SW480 (cell line): ENCODE measurements around the gene LPGAT1.
"Not testable (repeated sequence)": the region's sequence is repeated elsewhere in the genome, so short reads cannot be mapped to it uniquely, and the experiment has no call there.

ENCODE experiments used
- DNase-seq: peaks from one replicate; pipeline ENCODE4 v3.0.0-alpha.2; 2016; ENCODE audit warnings: low spot score

The LPGAT1 gene

DNA sequence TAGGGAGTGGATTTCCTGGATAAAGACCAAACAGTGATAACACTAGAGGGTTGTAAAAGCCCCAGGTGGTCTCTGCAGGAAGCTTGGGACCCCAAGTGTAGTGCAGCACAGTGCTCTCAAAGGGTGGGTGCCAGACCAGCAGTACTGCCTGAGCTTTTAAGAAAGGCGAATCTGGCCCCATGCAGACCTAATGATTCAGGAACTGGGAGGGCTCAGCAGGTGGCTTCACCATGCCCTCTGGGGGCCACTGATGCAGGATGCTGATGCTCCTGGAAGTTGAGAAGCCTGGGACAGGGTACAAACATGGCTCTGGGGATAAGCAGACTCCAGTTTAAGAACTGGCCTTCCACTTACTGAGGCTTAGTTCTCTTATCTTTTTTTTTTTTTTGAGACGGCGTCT is 126.0 kb downstream of the LPGAT1 start:
- no peak for DNase-seq

DNA sequence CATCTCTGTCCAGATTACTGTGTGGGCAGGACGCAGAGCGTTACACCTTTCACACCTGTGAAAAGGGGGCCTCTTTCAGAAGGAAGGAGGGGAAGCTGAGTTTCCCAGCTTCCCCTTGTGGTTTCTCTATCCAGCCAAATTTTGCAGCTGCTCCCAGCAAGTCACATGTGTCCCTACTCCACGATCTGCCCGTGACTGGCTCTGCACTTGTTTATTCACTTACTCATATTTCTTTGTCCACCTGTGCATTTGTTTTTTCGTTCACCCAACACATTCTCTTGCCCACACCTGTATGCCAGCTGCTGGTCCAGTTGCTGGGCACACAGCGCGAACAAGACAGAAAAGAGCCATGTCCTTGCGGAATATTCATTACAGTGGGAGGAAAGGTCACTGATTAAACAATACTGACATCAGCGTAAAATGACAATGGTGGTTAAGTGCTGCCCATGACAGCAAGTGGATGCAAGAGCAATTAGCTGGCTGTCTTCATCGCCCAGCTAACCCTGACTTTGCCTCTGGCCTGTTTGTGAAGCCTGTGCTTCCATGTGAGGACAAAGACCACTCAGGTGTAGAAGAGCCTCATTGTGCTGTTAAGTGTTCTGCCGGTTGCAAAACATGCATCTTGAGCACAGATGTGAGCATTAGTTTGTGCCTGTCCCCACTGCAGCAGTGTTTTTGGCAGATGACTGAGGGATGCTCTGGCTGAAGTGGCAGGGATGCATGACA is 126.6 kb downstream of the LPGAT1 start:
- DNase-seq, result peak; percentile 18

DNA sequence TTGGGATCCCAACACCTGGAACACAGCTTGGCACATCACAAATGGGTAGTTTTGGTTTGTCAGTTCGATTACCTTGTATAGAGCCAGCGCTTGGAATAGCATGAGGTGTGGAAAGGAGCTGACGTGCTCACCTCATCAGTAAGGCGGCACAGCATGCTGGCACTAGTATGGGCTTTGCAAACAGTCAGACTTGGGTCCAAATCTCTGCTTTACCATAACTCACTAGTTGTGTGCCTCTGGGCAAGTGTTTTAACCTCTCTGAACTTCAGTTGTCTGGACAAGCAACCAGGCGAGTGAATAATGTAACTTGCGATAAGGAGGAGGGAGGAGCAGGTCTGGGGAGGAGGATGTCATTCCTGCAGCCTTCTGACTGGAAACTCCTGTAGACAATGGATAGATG is 128.8 kb downstream of the LPGAT1 start:
- DNase-seq, result no peak

DNA sequence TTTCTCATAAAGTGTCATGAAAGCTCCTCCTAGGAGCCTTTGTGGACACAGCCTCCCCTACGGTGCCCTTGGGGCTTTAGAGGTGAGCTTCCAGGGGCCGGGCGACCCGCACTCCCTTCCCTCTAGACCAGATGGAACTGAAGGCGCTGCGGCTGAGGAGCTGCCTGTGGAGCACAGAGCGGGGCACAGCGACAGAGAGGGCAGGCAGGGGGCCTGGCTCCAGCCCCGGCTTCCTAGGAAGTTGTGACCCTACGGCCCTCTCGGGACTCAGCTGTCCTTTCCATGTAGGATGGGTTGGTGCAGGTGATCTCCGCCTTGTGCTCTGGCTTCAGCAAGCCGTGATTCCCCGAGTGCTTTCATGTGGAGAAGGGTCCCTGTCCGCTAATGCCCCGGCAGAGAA is 131.5 kb downstream of the LPGAT1 start:
- no peak for DNase-seq

DNA sequence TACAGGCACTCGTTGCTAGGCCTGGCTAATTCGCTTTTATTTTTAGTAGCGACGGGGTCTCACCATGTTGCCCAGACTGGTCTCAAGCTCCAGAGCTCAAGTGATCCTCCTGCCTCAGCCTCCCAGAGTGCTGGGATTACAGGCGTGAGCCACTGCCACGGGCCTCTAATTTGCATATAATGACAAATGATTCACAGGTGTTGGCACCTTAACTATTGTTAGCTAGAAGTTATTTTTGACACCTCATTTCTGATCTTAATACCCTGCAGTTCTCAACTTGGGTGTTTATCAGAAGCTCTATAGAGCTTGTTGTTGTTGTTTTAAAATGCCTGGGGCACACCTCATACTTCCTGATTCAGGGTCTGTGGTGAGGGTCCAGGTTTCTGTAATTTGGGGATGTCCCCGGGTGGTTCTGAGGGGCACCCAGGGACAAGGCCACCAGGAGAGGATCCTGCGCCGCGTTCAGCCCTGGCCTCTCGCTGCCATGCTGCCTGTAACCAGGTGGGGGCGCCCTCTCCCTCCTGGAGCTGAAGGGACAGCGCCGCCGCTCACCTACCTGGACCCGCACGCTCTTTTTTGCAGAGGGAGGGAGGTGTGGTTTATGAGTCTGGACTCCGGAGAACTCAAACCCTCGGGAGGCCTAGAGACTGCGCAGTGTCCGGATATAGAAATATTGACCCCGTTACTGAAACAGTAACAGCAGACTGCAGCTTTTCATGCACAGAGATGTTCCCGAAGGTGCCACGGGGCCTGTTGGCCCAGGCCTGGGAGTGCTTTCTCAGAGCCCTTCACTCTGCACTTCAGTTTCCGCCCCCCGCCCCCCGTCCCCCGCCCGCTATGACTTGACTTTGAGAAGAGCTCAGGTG is 132.2 kb downstream of the LPGAT1 start:
- DNase-seq, result peak; percentile 61

DNA sequence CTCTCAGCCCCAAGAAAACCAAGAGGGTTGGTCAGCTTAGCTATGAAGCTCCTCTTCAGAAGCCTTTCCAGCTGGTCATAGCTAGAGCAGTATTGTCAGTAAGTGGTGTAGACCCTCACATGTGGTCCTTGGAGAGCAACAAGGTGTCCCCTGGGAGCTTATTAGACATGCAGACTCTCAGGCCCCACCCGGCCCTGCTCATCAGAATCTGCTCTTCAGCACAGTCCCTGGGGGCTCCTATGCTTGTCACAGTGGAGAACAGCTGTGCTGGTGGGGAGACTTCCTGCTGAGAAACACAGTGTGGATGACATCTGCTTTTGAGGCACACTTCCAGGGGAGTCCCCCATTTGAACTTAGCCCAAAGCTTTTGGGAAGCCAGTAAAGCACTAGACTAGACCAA is 133.2 kb downstream of the LPGAT1 start:
- DNase-seq, result no peak

DNA sequence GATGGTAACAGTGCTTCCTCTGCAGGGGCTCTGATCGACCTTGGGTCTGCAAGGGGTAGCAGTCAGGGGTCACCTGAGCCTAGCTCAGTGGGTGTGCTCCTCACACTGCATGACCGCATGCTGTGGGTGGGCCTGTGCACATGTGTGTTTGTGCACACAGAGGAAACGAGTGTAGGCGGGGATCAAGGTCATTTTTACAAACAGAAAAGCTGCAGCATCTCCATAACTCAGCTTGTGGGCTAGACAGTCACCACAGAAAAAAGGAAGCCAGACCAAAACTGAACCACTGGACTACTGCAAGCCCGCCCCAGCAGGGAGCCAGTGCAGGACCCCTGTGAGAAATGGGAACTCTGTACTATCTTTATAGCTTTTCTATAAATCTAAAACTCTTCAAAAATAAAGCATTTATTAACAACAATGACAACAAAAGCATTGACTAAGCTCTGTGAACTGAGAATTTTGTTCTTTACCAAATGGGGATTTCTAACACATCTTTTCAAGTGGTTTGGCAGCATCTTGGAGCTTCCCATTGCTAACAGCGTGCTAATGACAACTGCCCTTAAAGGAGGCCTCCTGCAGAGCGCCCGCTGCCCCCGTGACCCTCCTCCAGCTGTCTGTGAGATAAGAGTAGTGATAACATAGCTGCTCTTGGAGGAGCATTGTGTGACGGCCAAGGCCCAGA is 135.3 kb downstream of the LPGAT1 start:
- no peak for DNase-seq

DNA sequence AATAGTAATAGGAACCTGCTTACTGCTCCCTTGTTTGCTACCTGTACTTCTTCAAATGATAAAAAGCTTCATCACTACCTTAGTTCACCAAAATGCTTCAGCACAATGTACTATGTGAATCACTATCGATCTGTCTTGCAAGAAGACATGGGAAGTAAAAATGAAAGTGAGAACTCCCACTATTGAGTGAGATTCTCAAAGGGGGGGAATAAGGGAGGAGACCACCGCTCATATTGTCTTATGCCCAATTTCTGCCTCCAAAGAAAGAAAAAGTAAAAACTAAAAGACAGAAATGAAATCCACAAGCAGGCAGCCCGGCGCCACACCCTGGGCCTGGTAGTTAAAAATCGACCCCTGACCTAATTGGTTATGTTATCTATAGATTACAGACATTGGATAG is 136.7 kb downstream of the LPGAT1 start:
- DNase-seq, result not testable (repeated sequence)
